Stimulated activated naive CD4-positive, alpha-beta T cell treated with Interleukin-2 at 50 U/mL for 16 hours (primary cell): ENCODE data around the gene PDE3A.
"Not testable (repeated sequence)": the region's sequence is repeated elsewhere in the genome, so short reads cannot be mapped to it uniquely, and the experiment has no call there.

Source experiments
- DNase-seq: peaks from one replicate; lab custom pipeline; 2025; lab: John Stamatoyannopoulos, UW

PDE3A gene

GRCh38 chr12:20615020-20615419, 246.7 kb downstream of the PDE3A start:
- not testable (repeated sequence) for DNase-seq

GRCh38 chr12:20616093-20616492, 247.8 kb downstream of the PDE3A start:
- DNase-seq: no peak

- no peak for DNase-seq
Observed at GRCh38 chr12:20620261-20620660, 251.9 kb downstream of the PDE3A start.

GRCh38 chr12:20624718-20625117, 256.4 kb downstream of the PDE3A start:
- no peak for DNase-seq

GRCh38 chr12:20625531-20625930, 257.2 kb downstream of the PDE3A start:
- no peak for DNase-seq

GRCh38 chr12:20627001-20627588, 258.8 kb downstream of the PDE3A start:
- DNase-seq: no peak

- DNase-seq: no peak
Observed at GRCh38 chr12:20628226-20628787, 260.0 kb downstream of the PDE3A start.

- no peak for DNase-seq
Observed at GRCh38 chr12:20628999-20629398, 260.7 kb downstream of the PDE3A start.

- DNase-seq: no peak
Observed at GRCh38 chr12:20629414-20630156, 261.2 kb downstream of the PDE3A start.

- DNase-seq: no peak
Observed at GRCh38 chr12:20631711-20632110, 263.4 kb downstream of the PDE3A start.

- DNase-seq: no peak
Observed at GRCh38 chr12:20641106-20641505, 272.8 kb downstream of the PDE3A start.

GRCh38 chr12:20643822-20644221, 275.5 kb downstream of the PDE3A start:
- DNase-seq: no peak

- no peak for DNase-seq
Observed at GRCh38 chr12:20646239-20646827, 278.0 kb downstream of the PDE3A start.

GRCh38 chr12:20653871-20654270, 285.5 kb downstream of the PDE3A start:
- no peak for DNase-seq

- DNase-seq: no peak
Observed at GRCh38 chr12:20656600-20656999, 288.3 kb downstream of the PDE3A start.

- DNase-seq: no peak
Observed at GRCh38 chr12:20657496-20657895, 289.2 kb downstream of the PDE3A start.

- DNase-seq: no peak
Observed at GRCh38 chr12:20681334-20681733, 313.0 kb downstream of the PDE3A start.

GRCh38 chr12:20695232-20695631, 326.9 kb downstream of the PDE3A start, which contains the start of gene SLCO1C1:
Gene SLCO1C1 (plus strand): TSS chr12:20695332. CDS start chr12:20699577, 4,245 bp downstream.
- DNase-seq: no peak

- DNase-seq: no peak
Observed at GRCh38 chr12:20696181-20696905, 328.0 kb downstream of the PDE3A start.

- no peak for DNase-seq
Observed at GRCh38 chr12:20701106-20701505, 332.8 kb downstream of the PDE3A start.

GRCh38 chr12:20704860-20705259, 336.5 kb downstream of the PDE3A start:
- no peak for DNase-seq

GRCh38 chr12:20711846-20712245, 343.5 kb downstream of the PDE3A start:
- no peak for DNase-seq
